ENCODE measurements around the gene RDX. TPM values are rescaled to one million over a fixed set of nuclear protein-coding genes. Genes with fewer than 3 reads are reported as not detected.

The RDX gene
- total RNA-seq, 1 experiment from 2014 or later = 77.4 TPM

DNA sequence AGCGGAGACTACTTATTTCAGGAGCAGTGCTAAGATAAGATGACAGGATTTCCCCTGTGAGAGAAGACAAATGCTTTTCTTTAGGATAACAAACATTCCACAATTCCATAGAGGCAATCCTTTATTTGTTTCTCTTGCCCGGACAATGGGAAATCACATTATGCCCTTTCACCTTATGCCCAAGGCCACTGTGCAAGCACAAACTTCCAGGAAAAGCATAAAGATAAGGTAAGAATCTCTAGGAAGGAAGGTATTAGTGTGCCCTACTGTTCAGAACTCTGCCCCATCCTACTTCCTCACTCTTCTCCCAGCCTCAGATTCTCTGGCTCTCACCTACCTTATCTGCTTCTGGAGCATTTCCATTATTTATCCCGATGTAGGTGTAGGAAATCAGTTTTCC, 23.1 kb upstream of the RDX start:
- no peak overlapping the region for H3K4me3 Mint-ChIP-seq
- peaks cover 17% of the 10 kb centered on the region for H3K4me1 Mint-ChIP-seq
- H3K36me3 Mint-ChIP-seq = no peaks in the 10 kb centered on the region
- H3K27ac Mint-ChIP-seq = no peak overlapping the region
- TF ChIP-seq, protein P1, sequence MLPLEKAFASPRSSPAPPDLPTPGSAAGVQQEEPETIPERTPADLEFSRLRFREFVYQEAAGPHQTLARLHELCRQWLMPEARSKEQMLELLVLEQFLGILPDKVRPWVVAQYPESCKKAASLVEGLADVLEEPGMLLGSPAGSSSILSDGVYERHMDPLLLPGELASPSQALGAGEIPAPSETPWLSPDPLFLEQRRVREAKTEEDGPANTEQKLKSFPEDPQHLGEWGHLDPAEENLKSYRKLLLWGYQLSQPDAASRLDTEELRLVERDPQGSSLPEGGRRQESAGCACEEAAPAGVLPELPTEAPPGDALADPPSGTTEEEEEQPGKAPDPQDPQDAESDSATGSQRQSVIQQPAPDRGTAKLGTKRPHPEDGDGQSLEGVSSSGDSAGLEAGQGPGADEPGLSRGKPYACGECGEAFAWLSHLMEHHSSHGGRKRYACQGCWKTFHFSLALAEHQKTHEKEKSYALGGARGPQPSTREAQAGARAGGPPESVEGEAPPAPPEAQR (CRISPR knock-in tag; IDR thresholded peaks at IDR 0.05) = no peak
- no peak for TF ChIP-seq ETV6 (CRISPR knock-in tag; IDR thresholded peaks at IDR 0.05)
- TF ChIP-seq, protein P2, sequence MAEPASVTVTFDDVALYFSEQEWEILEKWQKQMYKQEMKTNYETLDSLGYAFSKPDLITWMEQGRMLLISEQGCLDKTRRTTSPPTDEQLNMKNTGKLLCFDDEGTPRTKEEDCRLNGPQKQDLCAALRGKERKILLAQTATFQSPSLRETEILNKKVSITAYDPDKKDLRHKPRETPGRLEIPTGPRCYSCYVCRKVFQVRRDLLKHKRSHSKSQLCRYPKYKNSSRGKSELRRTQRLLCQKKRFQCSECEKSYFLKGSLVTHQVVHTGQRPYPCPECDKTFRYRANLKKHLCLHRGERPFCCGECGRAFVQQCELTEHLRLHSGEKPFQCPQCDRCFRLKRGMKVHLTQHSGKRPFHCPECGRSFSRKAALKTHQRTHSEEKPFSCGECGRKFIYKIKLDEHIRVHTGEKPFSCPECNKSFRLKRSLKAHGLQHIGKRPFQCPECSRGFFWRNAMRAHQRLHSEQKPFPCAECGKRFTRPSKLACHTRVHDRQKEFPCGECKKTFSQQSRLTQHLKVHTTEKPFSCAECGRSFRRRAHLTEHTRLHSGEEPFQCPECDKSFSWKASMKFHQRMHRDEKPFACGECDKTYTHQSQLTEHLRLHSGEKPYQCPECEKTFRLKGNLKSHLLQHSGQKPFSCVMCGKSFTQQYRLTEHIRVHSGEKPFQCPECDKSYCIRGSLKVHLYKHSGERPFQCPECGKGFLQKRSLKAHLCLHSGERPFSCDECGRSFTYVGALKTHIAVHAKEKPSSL (CRISPR knock-in tag; conservative IDR thresholded peaks at IDR 0.05) = no peak
- TF ChIP-seq TCF7 (CRISPR knock-in tag; IDR thresholded peaks at IDR 0.05; ENCODE audit: low read depth) = no peak
- TF ChIP-seq, protein P3, sequence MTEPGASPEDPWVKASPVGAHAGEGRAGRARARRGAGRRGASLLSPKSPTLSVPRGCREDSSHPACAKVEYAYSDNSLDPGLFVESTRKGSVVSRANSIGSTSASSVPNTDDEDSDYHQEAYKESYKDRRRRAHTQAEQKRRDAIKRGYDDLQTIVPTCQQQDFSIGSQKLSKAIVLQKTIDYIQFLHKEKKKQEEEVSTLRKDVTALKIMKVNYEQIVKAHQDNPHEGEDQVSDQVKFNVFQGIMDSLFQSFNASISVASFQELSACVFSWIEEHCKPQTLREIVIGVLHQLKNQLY (CRISPR knock-in tag; IDR thresholded peaks at IDR 0.05) = no peak
- no peak for TF ChIP-seq OVOL2 (CRISPR knock-in tag; IDR thresholded peaks at IDR 0.05; ENCODE audit: borderline replicate concordance)
- no peak for TF ChIP-seq FOXK1 (CRISPR knock-in tag; IDR thresholded peaks at IDR 0.05)
- TF ChIP-seq, protein P4, sequence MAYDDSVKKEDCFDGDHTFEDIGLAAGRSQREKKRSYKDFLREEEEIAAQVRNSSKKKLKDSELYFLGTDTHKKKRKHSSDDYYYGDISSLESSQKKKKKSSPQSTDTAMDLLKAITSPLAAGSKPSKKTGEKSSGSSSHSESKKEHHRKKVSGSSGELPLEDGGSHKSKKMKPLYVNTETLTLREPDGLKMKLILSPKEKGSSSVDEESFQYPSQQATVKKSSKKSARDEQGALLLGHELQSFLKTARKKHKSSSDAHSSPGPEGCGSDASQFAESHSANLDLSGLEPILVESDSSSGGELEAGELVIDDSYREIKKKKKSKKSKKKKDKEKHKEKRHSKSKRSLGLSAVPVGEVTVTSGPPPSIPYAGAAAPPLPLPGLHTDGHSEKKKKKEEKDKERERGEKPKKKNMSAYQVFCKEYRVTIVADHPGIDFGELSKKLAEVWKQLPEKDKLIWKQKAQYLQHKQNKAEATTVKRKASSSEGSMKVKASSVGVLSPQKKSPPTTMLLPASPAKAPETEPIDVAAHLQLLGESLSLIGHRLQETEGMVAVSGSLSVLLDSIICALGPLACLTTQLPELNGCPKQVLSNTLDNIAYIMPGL (CRISPR knock-in tag; IDR thresholded peaks at IDR 0.05) = no peak
- TF ChIP-seq, protein P5, sequence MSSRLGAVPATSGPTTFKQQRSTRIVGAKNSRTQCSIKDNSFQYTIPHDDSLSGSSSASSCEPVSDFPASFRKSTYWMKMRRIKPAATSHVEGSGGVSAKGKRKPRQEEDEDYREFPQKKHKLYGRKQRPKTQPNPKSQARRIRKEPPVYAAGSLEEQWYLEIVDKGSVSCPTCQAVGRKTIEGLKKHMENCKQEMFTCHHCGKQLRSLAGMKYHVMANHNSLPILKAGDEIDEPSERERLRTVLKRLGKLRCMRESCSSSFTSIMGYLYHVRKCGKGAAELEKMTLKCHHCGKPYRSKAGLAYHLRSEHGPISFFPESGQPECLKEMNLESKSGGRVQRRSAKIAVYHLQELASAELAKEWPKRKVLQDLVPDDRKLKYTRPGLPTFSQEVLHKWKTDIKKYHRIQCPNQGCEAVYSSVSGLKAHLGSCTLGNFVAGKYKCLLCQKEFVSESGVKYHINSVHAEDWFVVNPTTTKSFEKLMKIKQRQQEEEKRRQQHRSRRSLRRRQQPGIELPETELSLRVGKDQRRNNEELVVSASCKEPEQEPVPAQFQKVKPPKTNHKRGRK (CRISPR knock-in tag; IDR thresholded peaks at IDR 0.05; ENCODE audit: borderline replicate concordance) = no peak
- TF ChIP-seq, protein P6, sequence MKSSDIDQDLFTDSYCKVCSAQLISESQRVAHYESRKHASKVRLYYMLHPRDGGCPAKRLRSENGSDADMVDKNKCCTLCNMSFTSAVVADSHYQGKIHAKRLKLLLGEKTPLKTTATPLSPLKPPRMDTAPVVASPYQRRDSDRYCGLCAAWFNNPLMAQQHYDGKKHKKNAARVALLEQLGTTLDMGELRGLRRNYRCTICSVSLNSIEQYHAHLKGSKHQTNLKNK (CRISPR knock-in tag; IDR thresholded peaks at IDR 0.05) = no peak
- TF ChIP-seq TEAD4 (CRISPR knock-in tag; IDR thresholded peaks at IDR 0.05) = no peak
- TF ChIP-seq, protein P7, sequence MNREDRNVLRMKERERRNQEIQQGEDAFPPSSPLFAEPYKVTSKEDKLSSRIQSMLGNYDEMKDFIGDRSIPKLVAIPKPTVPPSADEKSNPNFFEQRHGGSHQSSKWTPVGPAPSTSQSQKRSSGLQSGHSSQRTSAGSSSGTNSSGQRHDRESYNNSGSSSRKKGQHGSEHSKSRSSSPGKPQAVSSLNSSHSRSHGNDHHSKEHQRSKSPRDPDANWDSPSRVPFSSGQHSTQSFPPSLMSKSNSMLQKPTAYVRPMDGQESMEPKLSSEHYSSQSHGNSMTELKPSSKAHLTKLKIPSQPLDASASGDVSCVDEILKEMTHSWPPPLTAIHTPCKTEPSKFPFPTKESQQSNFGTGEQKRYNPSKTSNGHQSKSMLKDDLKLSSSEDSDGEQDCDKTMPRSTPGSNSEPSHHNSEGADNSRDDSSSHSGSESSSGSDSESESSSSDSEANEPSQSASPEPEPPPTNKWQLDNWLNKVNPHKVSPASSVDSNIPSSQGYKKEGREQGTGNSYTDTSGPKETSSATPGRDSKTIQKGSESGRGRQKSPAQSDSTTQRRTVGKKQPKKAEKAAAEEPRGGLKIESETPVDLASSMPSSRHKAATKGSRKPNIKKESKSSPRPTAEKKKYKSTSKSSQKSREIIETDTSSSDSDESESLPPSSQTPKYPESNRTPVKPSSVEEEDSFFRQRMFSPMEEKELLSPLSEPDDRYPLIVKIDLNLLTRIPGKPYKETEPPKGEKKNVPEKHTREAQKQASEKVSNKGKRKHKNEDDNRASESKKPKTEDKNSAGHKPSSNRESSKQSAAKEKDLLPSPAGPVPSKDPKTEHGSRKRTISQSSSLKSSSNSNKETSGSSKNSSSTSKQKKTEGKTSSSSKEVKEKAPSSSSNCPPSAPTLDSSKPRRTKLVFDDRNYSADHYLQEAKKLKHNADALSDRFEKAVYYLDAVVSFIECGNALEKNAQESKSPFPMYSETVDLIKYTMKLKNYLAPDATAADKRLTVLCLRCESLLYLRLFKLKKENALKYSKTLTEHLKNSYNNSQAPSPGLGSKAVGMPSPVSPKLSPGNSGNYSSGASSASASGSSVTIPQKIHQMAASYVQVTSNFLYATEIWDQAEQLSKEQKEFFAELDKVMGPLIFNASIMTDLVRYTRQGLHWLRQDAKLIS (CRISPR knock-in tag; IDR thresholded peaks at IDR 0.05; ENCODE audit: borderline replicate concordance) = no peak
- TF ChIP-seq NFE2L1 (CRISPR knock-in tag; IDR thresholded peaks at IDR 0.05) = no peak
- DNase-seq (ENCODE audit: low spot score) (no peak), ATAC-seq (no peak)
- ChIA-PET CTCF (no interaction called here), POLR2A (interaction anchor here (0.6 kb wide), 1 partner anchor 198 kb away, joined by 3 read pairs; no protein-coding TSS in a partner anchor)
- H3K27me3 Mint-ChIP-seq (ENCODE audit: low read depth) = no peaks in the 10 kb centered on the region; the same call in 1 of the 2 replicates
- H3K9me3 Mint-ChIP-seq = no peaks in the 10 kb centered on the region
